HG02852 (cell line): Measurements from ENCODE around the gene DDX39B.
"Not testable (repeated sequence)": the region's sequence is repeated elsewhere in the genome, so short reads cannot be mapped to it uniquely, and the experiment has no call there.

Experiments used
- ATAC-seq: cut with Tn5 transposase; IDR thresholded peaks from one replicate; pipeline ENCODE4 v1.9.1; 2021; ENCODE audit warnings: mild to moderate bottlenecking, moderate library complexity; ENCODE audit not compliant: unreplicated experiment

Gene DDX39B

GRCh38 chr6:31529329-31530150 lies 12.3 kb downstream of the DDX39B start:
- no peak for ATAC-seq

- ATAC-seq, result no peak
Measured at GRCh38 chr6:31528821-31529328, 12.9 kb downstream of the DDX39B start, which contains the start of gene MCCD1. Gene MCCD1, plus strand, starts transcription at chr6:31528962. Its CDS starts 53 bp downstream, at chr6:31529015.

GRCh38 chr6:31528307-31528777 lies 13.5 kb downstream of the DDX39B start:
- no peak for ATAC-seq

GRCh38 chr6:31525932-31526591 lies 15.7 kb downstream of the DDX39B start:
- no peak for ATAC-seq

GRCh38 chr6:31525553-31525931 lies 16.3 kb downstream of the DDX39B start:
- no peak for ATAC-seq

- no peak for ATAC-seq
Measured at GRCh38 chr6:31521835-31522234, 20.0 kb downstream of the DDX39B start.

- no peak for ATAC-seq
Measured at GRCh38 chr6:31513456-31514165, 28.2 kb downstream of the DDX39B start.

GRCh38 chr6:31510007-31510406 lies 31.8 kb downstream of the DDX39B start:
- no peak for ATAC-seq

- ATAC-seq, result not testable (repeated sequence)
Measured at GRCh38 chr6:31509036-31509435, 32.8 kb downstream of the DDX39B start.

GRCh38 chr6:31502586-31502985 lies 39.2 kb downstream of the DDX39B start:
- no peak for ATAC-seq

- ATAC-seq, result not testable (repeated sequence)
Measured at GRCh38 chr6:31499648-31500047, 42.2 kb downstream of the DDX39B start.

- no peak for ATAC-seq
Measured at GRCh38 chr6:31498748-31499147, 43.1 kb downstream of the DDX39B start.

GRCh38 chr6:31497531-31498476 lies 44.0 kb downstream of the DDX39B start, which contains the start of gene MICB:
Gene MICB, plus strand, starts transcription at chr6:31498145. Its CDS starts 49 bp downstream, at chr6:31498194.
- peak; percentile 60 for ATAC-seq

GRCh38 chr6:31496826-31497225 lies 45.0 kb downstream of the DDX39B start:
- ATAC-seq, result not testable (repeated sequence)

GRCh38 chr6:31495580-31495979 lies 46.2 kb downstream of the DDX39B start:
- ATAC-seq, result no peak

- peak; percentile 40 for ATAC-seq
Measured at GRCh38 chr6:31493875-31494694, 47.7 kb downstream of the DDX39B start.

- ATAC-seq, result not testable (repeated sequence)
Measured at GRCh38 chr6:31493550-31493874, 48.3 kb downstream of the DDX39B start.

- no peak for ATAC-seq
Measured at GRCh38 chr6:31490115-31490873, 51.5 kb downstream of the DDX39B start.
